ENCODE results near the gene KCNJ4.

KCNJ4 gene

DNA sequence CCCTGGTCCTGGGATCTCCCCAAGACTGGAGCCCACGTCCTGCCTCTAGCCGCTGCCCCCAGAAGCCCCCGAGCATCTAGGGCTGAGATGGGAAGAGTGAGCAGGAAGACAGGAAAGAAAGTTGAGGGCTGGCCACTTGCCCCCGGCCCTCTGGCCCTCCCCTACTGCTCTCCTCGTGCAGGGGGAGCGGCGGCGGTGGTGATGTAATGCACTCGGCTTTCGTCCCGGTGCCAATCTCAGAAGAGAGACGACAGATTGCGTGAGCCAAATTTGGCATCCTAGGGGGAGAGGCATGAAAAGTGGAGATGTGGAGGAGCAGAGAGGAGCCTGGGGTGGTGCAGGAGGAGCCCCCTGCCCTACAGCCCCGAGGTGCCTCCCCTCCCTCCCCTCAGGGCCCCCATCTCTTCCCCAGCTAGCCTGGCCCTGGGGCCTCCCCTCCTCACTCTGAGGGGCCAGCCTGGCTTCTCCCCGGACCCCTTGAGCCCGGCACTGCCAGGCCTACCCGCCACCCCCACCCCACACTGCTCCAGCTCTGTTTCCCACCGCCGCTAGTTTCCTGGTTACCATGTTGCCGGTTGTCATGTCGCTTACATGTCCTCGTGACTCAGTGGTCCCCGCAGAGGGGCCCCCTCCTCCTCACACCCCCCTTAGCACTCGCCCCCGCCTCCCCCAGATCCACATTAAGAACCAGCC is 2.5 kb downstream of the KCNJ4 start:
- DNase-seq (ENCODE audit: low read depth), result no peak

DNA sequence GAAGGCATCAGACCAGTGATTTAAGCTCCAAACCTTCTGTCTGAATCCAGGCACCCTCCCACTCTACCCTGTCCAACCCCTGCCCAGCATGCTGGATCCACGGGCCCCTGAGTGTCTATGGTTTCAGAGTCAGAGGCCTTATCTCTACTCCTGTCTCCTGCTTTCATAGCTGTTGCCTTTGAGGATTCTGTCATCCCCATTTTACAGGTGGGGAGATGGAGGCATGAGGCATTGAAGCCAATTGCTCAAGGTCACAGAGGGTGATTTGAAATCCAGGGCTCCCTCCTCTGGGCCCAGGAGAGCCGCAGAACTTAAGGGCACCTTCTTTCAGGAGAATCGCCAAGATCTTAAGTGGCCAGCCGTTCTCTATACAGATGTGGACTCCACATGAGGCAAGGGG is 3.1 kb downstream of the KCNJ4 start:
- DNase-seq (ENCODE audit: low read depth), result no peak

GRCh38 chr22:38451404-38451803 is 3.6 kb downstream of the KCNJ4 start:
- DNase-seq (ENCODE audit: low read depth), result no peak

- DNase-seq (ENCODE audit: low read depth), result no peak
These were observed 4.7 kb downstream of the KCNJ4 start for GRCh38 chr22:38450234-38450797.

- DNase-seq (ENCODE audit: low read depth), result no peak
These were observed 5.2 kb downstream of the KCNJ4 start for GRCh38 chr22:38449776-38450175.

- DNase-seq (ENCODE audit: low read depth), result no peak
These were observed 5.9 kb downstream of the KCNJ4 start for GRCh38 chr22:38448945-38449745.

- no peak for DNase-seq (ENCODE audit: low read depth)
These were observed 8.9 kb downstream of the KCNJ4 start for GRCh38 chr22:38446018-38446601.

- DNase-seq (ENCODE audit: low read depth), result no peak
These were observed 10.2 kb downstream of the KCNJ4 start for GRCh38 chr22:38444783-38445182.

DNA sequence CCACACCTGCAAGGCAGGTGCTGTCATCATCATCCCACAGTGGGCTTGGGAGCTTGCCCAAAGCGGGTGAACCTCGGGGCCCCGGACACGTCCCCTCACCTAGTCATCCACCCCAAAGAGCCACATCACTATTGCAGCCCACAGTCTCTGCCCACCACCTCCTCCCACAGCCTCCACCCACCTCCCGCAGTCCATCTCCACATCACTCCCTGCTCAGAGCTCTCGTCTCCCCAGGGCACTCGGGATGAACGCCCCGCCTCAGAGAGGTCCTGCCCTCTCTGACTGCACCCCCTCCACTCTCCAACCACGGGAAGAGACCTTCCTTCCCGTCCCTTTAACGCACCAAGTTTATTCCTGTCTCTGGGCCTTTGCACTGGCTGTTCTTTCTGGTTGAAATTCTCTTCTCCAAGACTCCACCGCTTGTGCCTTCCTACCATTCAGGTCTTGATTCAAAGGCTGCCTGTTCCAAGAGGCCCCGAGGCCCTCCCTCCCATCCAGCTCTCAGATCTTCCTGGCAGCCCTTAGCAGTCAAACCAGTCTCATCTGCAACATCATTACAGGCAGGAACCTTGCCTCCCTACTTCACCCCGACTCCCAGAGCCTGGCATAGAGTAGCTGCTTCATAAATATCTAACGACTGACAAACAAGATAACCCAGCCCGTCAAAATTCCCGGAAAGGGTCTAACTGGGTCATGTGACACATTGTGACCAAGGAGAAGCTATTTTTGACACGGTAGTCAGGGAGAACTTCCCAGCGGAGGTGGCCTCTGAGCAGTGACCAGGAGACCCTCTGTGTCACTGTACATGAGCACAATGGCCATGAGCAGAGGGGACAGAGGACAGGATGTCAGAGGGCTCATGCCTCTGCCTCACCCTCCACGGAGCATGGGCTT is 11.1 kb downstream of the KCNJ4 start:
- no peak for DNase-seq (ENCODE audit: low read depth)

DNA sequence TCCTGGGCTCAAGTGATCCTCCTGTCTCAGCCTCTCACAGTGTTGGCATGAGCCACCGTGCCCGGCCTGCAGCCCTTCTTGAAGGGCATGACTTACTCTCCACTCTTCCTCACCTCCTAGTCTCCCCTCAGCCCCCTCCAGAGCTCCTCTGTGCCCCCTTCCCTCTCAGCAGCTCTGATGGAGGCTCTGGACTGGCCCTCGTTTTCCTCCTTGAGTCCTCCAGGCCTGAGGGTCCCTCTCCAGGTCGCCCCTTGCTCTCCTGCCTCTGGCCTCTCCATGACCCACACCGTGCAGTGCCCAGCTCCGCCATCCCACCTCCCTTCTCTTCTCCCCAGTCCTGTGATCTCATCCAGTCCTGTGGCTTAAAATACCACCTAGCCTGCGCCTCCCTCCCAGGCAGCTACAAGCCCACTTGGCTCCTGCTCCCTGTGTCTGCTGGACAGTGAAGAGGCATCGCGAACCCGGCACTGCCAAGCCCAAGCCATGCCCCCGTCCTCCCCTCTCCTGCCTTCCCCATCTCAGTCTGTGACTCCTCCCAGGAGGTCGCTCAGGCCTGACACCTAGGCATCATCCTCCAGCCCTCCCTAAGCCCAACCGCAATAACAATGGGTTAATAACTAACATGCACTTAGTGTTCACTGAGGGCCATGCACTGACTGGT is 11.9 kb downstream of the KCNJ4 start:
- no peak for DNase-seq (ENCODE audit: low read depth)

- no peak for DNase-seq (ENCODE audit: low read depth)
These were observed 13.2 kb downstream of the KCNJ4 start for GRCh38 chr22:38441620-38442287.

- no peak for DNase-seq (ENCODE audit: low read depth)
These were observed 14.2 kb downstream of the KCNJ4 start for GRCh38 chr22:38440747-38441350.

DNA sequence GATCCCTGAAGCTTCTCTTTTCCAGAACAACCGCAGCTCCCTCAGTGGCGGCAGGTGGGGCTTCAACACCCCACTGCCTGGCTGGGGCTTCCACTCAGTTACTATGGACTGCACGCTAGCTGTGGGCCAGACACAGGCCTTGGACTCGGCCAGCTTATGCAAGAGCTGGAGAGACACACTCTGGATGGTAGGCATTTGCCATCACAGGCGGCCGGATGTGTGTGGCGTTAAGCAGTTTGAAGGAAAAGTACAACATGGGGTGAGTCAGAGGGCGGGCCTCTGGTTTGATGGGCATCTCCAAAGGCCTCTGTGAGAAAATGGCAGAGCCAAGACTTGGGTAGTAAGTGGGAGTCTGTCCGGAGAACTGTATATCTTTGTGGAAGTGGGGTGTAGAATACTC is 17.6 kb downstream of the KCNJ4 start:
- DNase-seq (ENCODE audit: low read depth), result peak; percentile 18

DNA sequence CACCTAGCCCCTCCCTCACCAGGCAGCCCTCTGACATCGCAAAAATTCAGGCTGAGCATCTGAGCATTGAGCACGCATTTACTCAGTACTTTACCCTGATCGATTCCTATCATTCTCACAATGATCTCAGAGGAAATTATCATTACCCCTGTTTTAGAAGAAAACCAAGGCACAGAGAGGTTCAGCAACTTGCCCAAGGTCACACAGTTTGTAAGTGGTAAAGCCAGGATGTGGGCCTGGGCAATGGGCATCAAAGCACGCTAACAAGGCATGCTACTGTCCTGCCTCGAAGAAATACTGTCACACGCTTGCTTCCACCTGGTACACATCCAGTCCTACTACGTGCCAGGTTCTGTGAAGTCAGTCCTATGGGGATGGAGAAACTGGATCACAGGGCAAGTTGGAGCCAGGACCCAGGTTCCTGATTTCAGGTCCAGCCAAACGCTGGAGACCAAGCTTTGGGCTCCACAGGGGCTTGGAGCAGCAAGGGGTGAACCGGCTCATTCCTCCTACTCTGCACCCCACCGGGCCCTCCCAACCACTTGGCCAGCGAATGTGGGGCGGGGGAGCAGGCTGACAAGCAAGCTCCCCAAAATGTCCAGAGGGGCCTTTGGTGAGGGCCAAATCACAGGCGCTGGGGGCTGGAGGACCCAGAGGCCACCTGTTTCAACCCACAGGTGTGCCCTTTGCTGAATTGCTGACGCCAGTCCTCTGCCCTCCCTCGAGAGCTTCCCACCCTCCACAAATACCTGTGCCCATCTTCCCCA is 18.2 kb downstream of the KCNJ4 start:
- no peak for DNase-seq (ENCODE audit: low read depth)

DNA sequence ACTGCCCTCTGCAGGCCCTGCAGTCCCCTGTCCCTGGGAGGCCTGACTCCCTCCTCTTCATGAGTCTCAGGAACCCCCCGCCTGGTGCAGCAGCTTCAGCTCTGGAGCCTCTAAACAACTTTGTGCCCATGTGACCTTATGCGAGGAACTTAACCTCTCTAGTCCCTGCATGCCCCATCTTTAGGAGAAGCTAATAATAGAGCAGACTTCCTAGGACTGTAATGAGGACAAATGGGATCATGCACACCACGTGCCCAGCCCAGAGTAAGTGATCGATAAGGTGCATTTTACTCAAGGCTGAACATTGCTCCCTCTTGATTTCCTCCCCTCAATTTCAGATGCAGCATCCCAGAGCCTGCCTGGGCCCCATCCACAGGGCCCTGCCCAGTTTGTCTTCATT is 19.0 kb downstream of the KCNJ4 start:
- DNase-seq (ENCODE audit: low read depth), result no peak

DNA sequence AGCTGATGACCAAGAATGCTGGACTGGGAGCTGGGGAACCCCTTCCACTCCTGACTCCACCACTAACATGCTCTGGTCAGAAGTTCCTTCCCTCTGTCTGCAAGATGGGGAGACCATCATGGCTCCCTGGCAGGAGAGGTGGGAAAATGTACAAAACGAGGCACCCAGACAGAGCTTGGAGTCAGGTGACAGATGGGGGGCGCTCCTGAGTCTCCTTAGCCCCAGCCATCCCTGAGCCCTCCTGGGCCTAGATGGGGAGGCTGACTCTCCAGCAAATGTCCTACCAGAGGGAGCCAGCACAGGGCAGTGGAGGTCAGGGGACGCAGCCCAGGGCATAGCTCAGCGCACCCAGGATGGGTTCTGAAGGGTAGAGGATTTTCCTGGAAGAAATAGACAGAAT is 20.0 kb downstream of the KCNJ4 start:
- no peak for DNase-seq (ENCODE audit: low read depth)

DNA sequence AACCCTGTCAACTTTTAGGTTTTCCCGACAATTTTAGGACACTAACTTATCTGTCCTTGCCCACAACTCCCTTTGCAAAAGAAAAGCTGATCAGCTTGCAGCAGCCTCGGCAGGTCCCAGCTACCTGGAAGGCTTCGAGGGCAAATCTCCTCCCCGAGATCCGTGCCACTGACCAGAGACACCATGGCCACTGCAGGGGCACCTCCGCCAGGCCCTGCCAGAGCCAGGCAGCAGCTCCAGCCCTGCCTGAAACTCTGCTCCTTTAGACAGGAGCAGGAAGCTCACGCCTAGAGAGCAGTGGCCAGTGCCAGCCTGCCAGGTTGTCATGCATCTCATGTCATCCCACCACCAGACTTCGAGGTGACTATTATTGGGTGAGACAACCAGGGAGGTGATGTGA is 21.1 kb downstream of the KCNJ4 start:
- no peak for DNase-seq (ENCODE audit: low read depth)

DNA sequence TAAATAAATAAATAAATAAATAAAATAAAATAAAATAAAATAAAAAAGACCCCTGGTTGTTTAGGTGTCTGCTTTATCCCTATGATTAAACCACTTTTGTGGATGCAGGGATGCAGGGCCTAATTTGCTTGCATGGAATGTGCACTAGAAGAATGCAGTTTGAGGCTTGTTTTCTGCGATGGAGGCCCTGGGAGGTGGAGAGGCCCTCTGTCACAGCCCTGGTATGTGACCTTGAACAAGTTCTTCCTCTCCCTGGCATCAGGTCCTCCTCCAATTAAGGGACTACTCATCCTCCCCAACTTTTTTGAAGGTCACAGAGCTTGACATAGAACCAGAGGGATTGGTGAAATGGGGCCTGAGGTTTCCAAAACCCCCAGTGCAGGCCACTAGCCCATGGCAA is 22.7 kb downstream of the KCNJ4 start:
- no peak for DNase-seq (ENCODE audit: low read depth)

- no peak for DNase-seq (ENCODE audit: low read depth)
These were observed 23.6 kb downstream of the KCNJ4 start for GRCh38 chr22:38431266-38432010.

Data from ELR (cell line).